LNCAP (cell line): ENCODE measurements around the gene GRPEL1.

Source experiments
- TF ChIP-seq, protein P1 (sequence below): fragments of 450-650 bp; IDR thresholded peaks from 2 replicates; pipeline ENCODE4 v1.5.1; 2017; ENCODE audit warnings: mild to moderate bottlenecking

GRPEL1 gene

DNA sequence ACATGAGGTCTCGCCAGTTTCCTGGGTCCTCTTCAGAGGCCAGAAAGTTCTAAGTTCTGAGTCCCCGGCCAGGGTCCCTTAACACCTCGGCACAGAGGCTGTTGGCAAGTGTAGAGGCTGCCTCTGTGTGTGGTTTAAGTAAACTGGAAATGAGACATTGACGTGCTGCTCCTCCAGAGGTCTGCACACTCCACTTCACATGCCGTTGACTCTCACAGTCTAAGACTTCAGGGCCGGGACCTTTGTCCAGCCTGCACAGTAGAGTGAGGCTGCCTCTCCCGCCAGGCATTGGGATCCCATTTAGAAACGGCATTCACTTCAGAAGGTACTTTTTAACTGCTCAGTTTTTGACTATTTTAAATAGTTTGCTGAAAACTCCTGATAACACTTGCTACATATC, 35.3 kb downstream of the GRPEL1 start:
- TF ChIP-seq, protein P1, sequence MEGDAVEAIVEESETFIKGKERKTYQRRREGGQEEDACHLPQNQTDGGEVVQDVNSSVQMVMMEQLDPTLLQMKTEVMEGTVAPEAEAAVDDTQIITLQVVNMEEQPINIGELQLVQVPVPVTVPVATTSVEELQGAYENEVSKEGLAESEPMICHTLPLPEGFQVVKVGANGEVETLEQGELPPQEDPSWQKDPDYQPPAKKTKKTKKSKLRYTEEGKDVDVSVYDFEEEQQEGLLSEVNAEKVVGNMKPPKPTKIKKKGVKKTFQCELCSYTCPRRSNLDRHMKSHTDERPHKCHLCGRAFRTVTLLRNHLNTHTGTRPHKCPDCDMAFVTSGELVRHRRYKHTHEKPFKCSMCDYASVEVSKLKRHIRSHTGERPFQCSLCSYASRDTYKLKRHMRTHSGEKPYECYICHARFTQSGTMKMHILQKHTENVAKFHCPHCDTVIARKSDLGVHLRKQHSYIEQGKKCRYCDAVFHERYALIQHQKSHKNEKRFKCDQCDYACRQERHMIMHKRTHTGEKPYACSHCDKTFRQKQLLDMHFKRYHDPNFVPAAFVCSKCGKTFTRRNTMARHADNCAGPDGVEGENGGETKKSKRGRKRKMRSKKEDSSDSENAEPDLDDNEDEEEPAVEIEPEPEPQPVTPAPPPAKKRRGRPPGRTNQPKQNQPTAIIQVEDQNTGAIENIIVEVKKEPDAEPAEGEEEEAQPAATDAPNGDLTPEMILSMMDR = no peak

DNA sequence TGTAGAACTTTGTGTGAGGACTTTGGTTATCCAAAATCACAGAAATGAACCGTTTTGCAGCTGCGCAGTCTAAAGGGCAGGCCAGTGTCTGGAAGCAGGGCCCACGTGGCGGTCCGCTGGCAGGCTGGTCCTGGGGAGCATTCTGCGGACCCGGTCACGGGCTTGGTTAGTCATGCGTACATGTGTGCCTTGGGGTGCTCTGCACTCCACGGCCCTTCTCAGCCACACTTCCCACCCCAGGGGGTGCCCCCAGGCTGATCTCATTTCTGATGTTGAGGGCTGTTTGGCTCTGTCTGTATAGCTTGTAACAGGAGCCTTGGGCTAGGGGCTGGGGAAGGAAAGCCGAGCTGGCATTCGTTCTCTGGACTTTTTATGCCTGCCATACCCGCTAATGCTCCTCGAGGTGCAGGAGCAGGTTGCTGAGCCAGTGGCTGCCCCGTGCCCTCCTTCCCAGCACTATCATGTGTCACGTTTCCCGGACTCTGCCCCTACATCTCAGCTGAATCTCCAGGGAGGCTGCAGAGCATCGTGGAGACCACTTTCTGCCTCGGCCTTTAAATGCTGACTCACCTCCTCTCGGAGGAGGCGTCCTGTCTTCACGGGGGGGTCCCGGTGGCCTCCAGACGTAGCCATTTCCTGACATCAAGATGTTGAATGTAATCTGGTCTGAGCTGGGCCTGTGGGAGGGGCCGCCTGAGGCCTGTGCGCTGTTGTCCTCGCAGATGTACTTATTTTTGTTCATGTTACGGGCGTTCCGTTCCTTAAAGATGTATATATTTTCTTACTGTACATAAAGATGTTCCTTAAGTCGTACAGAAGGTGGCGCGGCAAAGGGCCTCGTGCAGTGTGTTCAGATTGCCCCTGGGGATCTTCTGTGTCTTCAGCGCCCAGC, 36.1 kb downstream of the GRPEL1 start:
- TF ChIP-seq, protein P1 = no peak

DNA sequence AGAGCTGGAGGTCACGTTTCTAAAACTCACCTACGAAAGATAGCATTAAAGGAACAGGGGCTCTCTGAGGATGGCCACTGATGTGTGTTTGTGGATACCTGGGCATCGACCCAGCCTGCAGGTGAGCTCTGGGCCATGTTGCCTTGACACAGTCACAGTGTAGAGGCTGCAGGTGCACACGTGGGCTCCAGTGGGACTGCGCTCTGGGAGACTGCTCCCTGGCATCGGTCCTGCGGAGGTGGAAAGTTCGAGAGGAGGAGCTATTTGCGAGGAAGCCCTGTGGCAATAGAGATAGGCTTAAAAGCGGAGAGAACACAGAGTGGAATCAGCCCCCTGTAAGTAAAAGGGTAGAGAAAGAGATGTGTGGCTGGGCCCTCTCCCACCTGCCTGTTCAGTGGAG, 37.0 kb downstream of the GRPEL1 start:
- TF ChIP-seq, protein P1 = no peak

DNA sequence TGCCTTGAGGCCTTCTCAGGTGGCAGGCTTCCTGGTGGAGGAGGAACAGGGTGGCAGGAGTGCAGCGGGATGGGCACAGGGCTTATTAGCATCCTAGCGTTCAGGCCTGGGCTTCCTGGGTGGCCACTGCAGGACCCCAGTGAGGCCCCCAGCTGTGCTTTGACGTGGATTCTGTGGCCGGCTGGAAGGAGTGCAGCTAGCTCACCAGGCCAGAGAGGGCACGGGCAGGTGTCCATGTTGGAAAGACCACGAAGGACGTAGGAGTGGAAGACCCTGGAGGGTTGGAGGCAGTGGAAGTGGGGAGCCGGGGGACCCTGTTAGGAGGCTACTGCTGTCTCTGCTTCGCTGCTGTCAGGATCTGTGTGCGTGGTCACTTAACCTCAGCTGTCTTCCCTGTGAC, 37.9 kb downstream of the GRPEL1 start:
- TF ChIP-seq, protein P1 = no peak

DNA sequence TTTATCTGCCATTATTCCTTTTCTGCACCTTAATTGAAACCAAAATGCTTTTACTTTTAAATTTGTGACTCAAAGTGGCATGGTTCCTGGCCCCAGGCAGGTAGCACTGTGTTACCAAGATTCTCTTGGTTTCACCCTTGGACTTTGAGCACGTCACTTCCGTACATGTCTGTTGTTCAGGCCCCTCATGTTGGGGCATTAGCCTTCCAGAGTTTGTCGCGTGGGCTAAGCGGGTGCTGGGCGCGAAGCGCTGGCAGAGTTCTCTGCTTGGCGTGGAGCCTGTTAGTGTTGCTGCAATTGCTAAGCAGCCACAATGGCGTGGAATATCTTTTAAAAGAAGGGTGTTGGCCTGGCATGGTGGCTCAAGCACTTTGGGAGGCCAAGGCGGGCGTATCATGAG, 38.7 kb downstream of the GRPEL1 start:
- TF ChIP-seq, protein P1 = no peak

DNA sequence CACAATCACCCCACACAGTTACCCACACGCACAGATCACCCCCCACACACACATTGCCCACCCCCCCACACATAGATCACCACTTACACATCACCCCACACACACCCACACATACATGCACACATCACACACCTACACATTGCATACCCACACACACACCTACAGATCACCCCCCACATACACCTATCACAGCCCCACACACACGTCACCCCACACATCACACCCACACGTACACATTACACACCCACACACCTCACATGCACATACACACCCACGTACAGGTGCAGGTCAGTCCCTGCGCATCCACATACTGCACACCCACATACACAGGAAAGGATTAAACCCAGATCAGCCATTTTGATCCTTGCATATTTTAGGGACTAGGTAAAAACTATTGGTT, 40.0 kb downstream of the GRPEL1 start:
- TF ChIP-seq, protein P1 = no peak

DNA sequence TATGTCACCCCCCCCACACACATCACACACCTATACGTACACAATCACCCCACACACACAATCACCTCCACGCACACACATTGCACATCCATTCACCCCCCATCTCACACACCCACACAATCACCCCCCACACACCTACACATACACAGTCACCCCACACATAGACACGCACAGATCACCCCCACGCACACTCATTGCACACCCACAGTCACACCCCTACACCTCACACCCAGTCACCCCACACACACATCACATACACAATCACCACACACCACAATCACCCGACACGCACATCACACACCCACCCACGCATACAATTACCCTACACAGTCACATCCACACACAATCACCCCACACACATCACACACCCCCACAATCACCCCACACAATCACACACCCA, 40.6 kb downstream of the GRPEL1 start:
- TF ChIP-seq, protein P1 = no peak
